SK-N-SH (cell line): ENCODE data around the gene LST1. TPM values are rescaled to one million over a fixed set of nuclear protein-coding genes. Genes with fewer than 3 reads are reported as not detected.
A peak's percentile ranks its signal among the peaks of the same experiment; 100 is the strongest.

Experiments
- CTCF ChIA-PET: fragments of 300-600, 350-600 bp; formaldehyde crosslinking; extraction: SDS; loops from one replicate; lab custom pipeline; 2021; lab: Yijun Ruan, JAX
- POLR2A ChIA-PET: fragments of 350-600 bp; sonication (Branson Sonifier 250); formaldehyde crosslinking; extraction: SDS; loops from one replicate; lab custom pipeline; 2020; ENCODE audit warnings: antibody characterized with exemption, inconsistent platforms; lab: Yijun Ruan, JAX
- DNase-seq: peaks from one replicate; pipeline ENCODE4 v3.0.0; 2012
- H2AFZ ChIP-seq: fragments of 200-600 bp; sonication (generic); 2 replicates; pipeline ENCODE4 v1.8.1; 2016; ENCODE audit warnings: antibody characterized with exemption, mild to moderate bottlenecking, low read depth
- H3F3A ChIP-seq: fragments of 200-600 bp; sonication (generic); replicated peaks from 2 replicates; pipeline ENCODE3; 2016; ENCODE audit warnings: antibody characterized with exemption, mild to moderate bottlenecking; ENCODE audit not compliant: insufficient read depth
- H3K27ac ChIP-seq, 2 experiments: fragments of 200-500 bp in 1 of 2; fragments of 200-600 bp in 1 of 2; sonication (Bioruptor generic) in 1 of 2; sonication (generic), shearing (Covaris generic) in 1 of 2; 2 replicates each; pipeline versions ENCODE4 v1.5.1 to v1.6.1; 2014 to 2016; ENCODE audit warnings: low read depth in 2 of 2, inconsistent platforms in 1 of 2, low read length in 1 of 2, mild to moderate bottlenecking in 1 of 2, mixed read lengths in 1 of 2
- H3K27me3 ChIP-seq: fragments of 200-600 bp; sonication (generic), shearing (Covaris generic); 2 replicates; pipeline ENCODE4 v1.6.1; 2016; ENCODE audit warnings: mixed run types; ENCODE audit not compliant: insufficient read depth
- H3K36me3 ChIP-seq, 2 experiments: fragments of 200-500 bp in 1 of 2; fragments of 200-600 bp in 1 of 2; sonication (Bioruptor generic) in 1 of 2; sonication (generic) in 1 of 2; replicated peaks in 1 of 2; 2 replicates each; pipeline versions ENCODE3 to v1.5.1; 2014 to 2016; ENCODE audit warnings: low read length in 1 of 2, mild to moderate bottlenecking in 1 of 2; ENCODE audit not compliant: insufficient read depth in 2 of 2, control insufficient read depth in 1 of 2
- H3K4me1 ChIP-seq, 2 experiments: fragments of 200-500 bp in 1 of 2; fragments of 200-600 bp in 1 of 2; sonication (Bioruptor generic) in 1 of 2; sonication (generic), shearing (Covaris generic) in 1 of 2; 2 replicates each; pipeline versions ENCODE4 v1.5.1 to v1.6.1; 2014 to 2016; ENCODE audit warnings: low read depth in 1 of 2, low read length in 1 of 2, mixed run types in 1 of 2; ENCODE audit not compliant: insufficient read depth in 2 of 2, control insufficient read depth in 1 of 2
- H3K4me2 ChIP-seq: fragments of 200-600 bp; sonication (generic), shearing (Covaris generic); 2 replicates; pipeline ENCODE4 v1.6.1; 2017; ENCODE audit warnings: mixed run types
- H3K4me3 ChIP-seq, 2 experiments: fragments of 200-500 bp in 1 of 2; fragments of 200-600 bp in 1 of 2; sonication (Bioruptor generic) in 1 of 2; sonication (generic), shearing (Covaris generic) in 1 of 2; 2 replicates each; pipeline versions ENCODE4 v1.5.1 to v1.8.1; 2014 to 2016; ENCODE audit warnings: low read depth in 2 of 2, inconsistent platforms in 1 of 2, low read length in 1 of 2, mild to moderate bottlenecking in 1 of 2, mixed read lengths in 1 of 2, moderate library complexity in 1 of 2
- H3K79me2 ChIP-seq: fragments of 200-600 bp; sonication (generic); 2 replicates; pipeline ENCODE4 v1.8.1; 2017; ENCODE audit warnings: mild to moderate bottlenecking; ENCODE audit not compliant: insufficient read depth
- H3K9ac ChIP-seq: fragments of 200-600 bp; sonication (generic); 2 replicates; pipeline ENCODE4 v1.6.1; 2017; ENCODE audit warnings: mixed run types
- H3K9me2 ChIP-seq: fragments of 200-600 bp; sonication (generic); 2 replicates; pipeline ENCODE4 v1.6.1; 2017; ENCODE audit warnings: mixed run types
- H3K9me3 ChIP-seq: fragments of 200-600 bp; sonication (generic); 2 replicates; pipeline ENCODE4 v1.6.1; 2017; ENCODE audit warnings: mixed run types, mild to moderate bottlenecking, moderate library complexity
- H4K20me1 ChIP-seq: fragments of 200-600 bp; sonication (generic); 2 replicates; pipeline ENCODE4 v1.6.1; 2017; ENCODE audit warnings: mild to moderate bottlenecking, mixed run types; ENCODE audit not compliant: insufficient read depth
- CHD2 ChIP-seq: fragments of 150-350 bp; IDR thresholded peaks from 2 replicates; pipeline ENCODE4 v1.6.1; 2018; ENCODE audit warnings: low read length; ENCODE audit not compliant: partially characterized antibody
- CTCF ChIP-seq: fragments of 200-600 bp; sonication (generic); IDR thresholded peaks from 2 replicates; pipeline ENCODE4 v1.6.1; 2017; ENCODE audit warnings: antibody characterized with exemption, mild to moderate bottlenecking, moderate library complexity
- ELF1 ChIP-seq: IDR thresholded peaks from 2 replicates; pipeline ENCODE4 v1.4.0; 2012
- EP300 ChIP-seq, 2 experiments: IDR thresholded peaks; 2 replicates each; pipeline versions ENCODE4 v1.4.0 to v1.6.1; 2012; ENCODE audit warnings: borderline replicate concordance in 1 of 2, low read depth in 1 of 2, low read length in 1 of 2
- FOXM1 ChIP-seq: IDR thresholded peaks from 2 replicates; pipeline ENCODE4 v1.4.0; 2012; ENCODE audit warnings: low read depth, mild to moderate bottlenecking
- GABPA ChIP-seq: IDR thresholded peaks from 2 replicates; pipeline ENCODE4 v1.4.0; 2012; ENCODE audit warnings: low read depth, mild to moderate bottlenecking
- MAX ChIP-seq: IDR thresholded peaks from 2 replicates; pipeline ENCODE4 v1.4.0; 2012; ENCODE audit warnings: low read depth
- MEF2A ChIP-seq: IDR thresholded peaks from 2 replicates; pipeline ENCODE4 v1.4.0; 2012; ENCODE audit warnings: low read depth, borderline replicate concordance
- MXI1 ChIP-seq: IDR thresholded peaks from 2 replicates; pipeline ENCODE4 v1.6.1; 2012; ENCODE audit warnings: mild to moderate bottlenecking, low read depth, low read length, improper control_type of control experiment
- NRF1 ChIP-seq: IDR thresholded peaks from 2 replicates; pipeline ENCODE4 v1.6.1; 2012; ENCODE audit warnings: low read depth, mild to moderate bottlenecking, low read length
- RCOR1 ChIP-seq: fragments of 150-350 bp; IDR thresholded peaks from 2 replicates; pipeline ENCODE4 v1.6.1; 2017; ENCODE audit warnings: antibody characterized with exemption, low read length
- RXRA ChIP-seq: IDR thresholded peaks from 2 replicates; pipeline ENCODE4 v1.4.0; 2012; ENCODE audit warnings: low read depth, mild to moderate bottlenecking, borderline replicate concordance
- TAF1 ChIP-seq: IDR thresholded peaks from 2 replicates; pipeline ENCODE4 v1.6.1; 2012; ENCODE audit warnings: low read depth, mild to moderate bottlenecking, low read length, moderate library complexity, borderline replicate concordance
- TCF12 ChIP-seq: IDR thresholded peaks from 2 replicates; pipeline ENCODE4 v1.4.0; 2012
- TEAD4 ChIP-seq: IDR thresholded peaks from 2 replicates; pipeline ENCODE4 v1.4.0; 2012; ENCODE audit warnings: mild to moderate bottlenecking, borderline replicate concordance; ENCODE audit not compliant: insufficient read depth
- USF1 ChIP-seq: IDR thresholded peaks from 2 replicates; pipeline ENCODE4 v1.4.0; 2012; ENCODE audit warnings: low read depth, borderline replicate concordance
- USF2 ChIP-seq: fragments of 150-350 bp; IDR thresholded peaks from 2 replicates; pipeline ENCODE4 v1.6.1; 2017; ENCODE audit warnings: antibody characterized with exemption, low read length, low read depth, borderline replicate concordance
- YY1 ChIP-seq: IDR thresholded peaks from 2 replicates; pipeline ENCODE4 v1.4.0; 2012; ENCODE audit warnings: low read depth, mild to moderate bottlenecking
- WGBS: methylation state at CpG from one replicate; pipeline ENCODE4 v1.1.6; 2017; ENCODE audit warnings: low lambda C conversion rate; 5-methylcytosine and 5-hydroxymethylcytosine counted together
- polyA plus RNA-seq, 3 experiments: library from polyadenylated mRNA; depleted of rRNA; stranded (reverse); fragments of >200 nt; gene quantifications; 2 replicates each; pipeline ENCODE4 v1.2.3, GENCODE V29; 2012
- TF ChIP-seq, protein P1 (sequence below): fragments of 150-350 bp; IDR thresholded peaks from 2 replicates; pipeline ENCODE4 v1.6.1; 2016; ENCODE audit warnings: mild to moderate bottlenecking, low read depth, low read length

Gene LST1
- polyA plus RNA-seq, 1 of the 3 experiments (the other 2 are of a cell fraction), result not detected

DNA sequence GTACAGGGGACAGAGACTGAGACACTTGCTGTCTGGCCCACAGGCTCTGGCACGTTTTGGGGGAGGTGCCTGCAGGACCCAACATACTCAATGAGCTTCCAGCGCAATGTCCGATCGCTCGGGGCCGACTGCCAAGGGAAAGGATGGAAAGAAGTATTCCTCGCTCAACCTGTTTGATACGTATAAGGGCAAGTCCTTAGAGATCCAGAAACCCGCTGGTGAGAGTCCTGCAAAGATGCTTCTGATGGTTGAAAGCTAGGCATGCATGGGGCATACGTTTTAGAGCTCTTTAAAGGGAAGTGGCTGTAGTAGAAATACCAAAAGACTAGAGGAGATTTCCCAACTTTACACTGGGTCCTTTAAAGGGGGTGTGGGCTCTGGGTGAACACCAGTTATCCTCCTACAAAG is 36.6 kb downstream of the LST1 start:
- H3F3A ChIP-seq, result peaks cover 16% of the 10 kb centered on the region
- H3K9ac ChIP-seq, result peak overlapping the region; percentile 99; the same call in 1 of the 2 replicates
- CTCF ChIA-PET, result interaction anchor here (0.9 to 2.1 kb wide), 7 partner anchors 14 to 425 kb away, joined by 3 to 11 read pairs (median 3); partner anchors contain the start of gene ATP6V1G2
- peaks cover 28% of the 10 kb centered on the region for H4K20me1 ChIP-seq
- peaks cover 65% of the 10 kb centered on the region for H3K79me2 ChIP-seq
- no peak overlapping the region for H2AFZ ChIP-seq
- no peaks in the 10 kb centered on the region for H3K9me2 ChIP-seq
- no peak for TF ChIP-seq MEF2A
- TF ChIP-seq GABPA, result no peak
- no peak for TF ChIP-seq TAF1
- no peak for TF ChIP-seq EP300 (IDR thresholded peaks at IDR 0.05; ENCODE audit: borderline replicate concordance in 1 of 2, low read depth in 1 of 2, low read length in 1 of 2)
- TF ChIP-seq ELF1, result no peak
- TF ChIP-seq FOXM1, result no peak
- TF ChIP-seq RCOR1, result no peak
- TF ChIP-seq USF1, result no peak
- no peak for TF ChIP-seq NRF1
- TF ChIP-seq TCF12, result no peak
- TF ChIP-seq CTCF, result no peak
- TF ChIP-seq MXI1, result no peak
- no peak for TF ChIP-seq MAX
- TF ChIP-seq RXRA, result no peak
- TF ChIP-seq, protein P1, sequence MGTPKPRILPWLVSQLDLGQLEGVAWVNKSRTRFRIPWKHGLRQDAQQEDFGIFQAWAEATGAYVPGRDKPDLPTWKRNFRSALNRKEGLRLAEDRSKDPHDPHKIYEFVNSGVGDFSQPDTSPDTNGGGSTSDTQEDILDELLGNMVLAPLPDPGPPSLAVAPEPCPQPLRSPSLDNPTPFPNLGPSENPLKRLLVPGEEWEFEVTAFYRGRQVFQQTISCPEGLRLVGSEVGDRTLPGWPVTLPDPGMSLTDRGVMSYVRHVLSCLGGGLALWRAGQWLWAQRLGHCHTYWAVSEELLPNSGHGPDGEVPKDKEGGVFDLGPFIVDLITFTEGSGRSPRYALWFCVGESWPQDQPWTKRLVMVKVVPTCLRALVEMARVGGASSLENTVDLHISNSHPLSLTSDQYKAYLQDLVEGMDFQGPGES, result no peak
- H3K27ac ChIP-seq, result no peak overlapping the region
- POLR2A ChIA-PET, result interaction anchor here (0.8 to 4.0 kb wide), 5 partner anchors 11 to 205 kb away, joined by 3 to 18 read pairs (median 6); partner anchors contain the start of genes BAG6, DDX39B and HSPA1B
- H3K27me3 ChIP-seq, result no peaks in the 10 kb centered on the region
- H3K4me1 ChIP-seq, result peaks cover 10 to 11% of the 10 kb centered on the region in 2 experiments
- no peaks in the 10 kb centered on the region for H3K9me3 ChIP-seq
- DNase-seq, result peak; percentile 10
- WGBS, result 92% methylated on average over 10 of the region's 10 CpGs
- peak overlapping the region; percentile 97 for H3K4me2 ChIP-seq
- H3K4me3 ChIP-seq, result peak overlapping the region; percentile 87 to 98; a peak in 3 of 4 replicates
- peaks cover 52 to 62% of the 10 kb centered on the region in 2 experiments for H3K36me3 ChIP-seq

- no peak overlapping the region for H3K9ac ChIP-seq
- DNase-seq, result peak; percentile 6
- no peak overlapping the region for H3K4me2 ChIP-seq
- ChIA-PET CTCF (no interaction called here), POLR2A (no interaction called here)
- no peaks in the 10 kb centered on the region for H3K9me3 ChIP-seq
- H3K27me3 ChIP-seq, result no peaks in the 10 kb centered on the region
- no peak overlapping the region for H3K27ac ChIP-seq
- H3K4me3 ChIP-seq, result no peak overlapping the region
- WGBS, result 96% methylated on average over 10 of the region's 10 CpGs
- H4K20me1 ChIP-seq, result peaks cover 28% of the 10 kb centered on the region
- H3K79me2 ChIP-seq, result peaks cover 68% of the 10 kb centered on the region
- peaks cover 10% of the 10 kb centered on the region for H3F3A ChIP-seq
- no peak overlapping the region for H2AFZ ChIP-seq
- H3K4me1 ChIP-seq, result peaks cover 10 to 11% of the 10 kb centered on the region in 2 experiments
- peaks cover 65 to 75% of the 10 kb centered on the region in 2 experiments for H3K36me3 ChIP-seq
- H3K9me2 ChIP-seq, result no peaks in the 10 kb centered on the region
- TF ChIP-seq TEAD4, result no peak
- no peak for TF ChIP-seq USF2
- TF ChIP-seq CTCF, result no peak
- TF ChIP-seq TAF1, result no peak
- no peak for TF ChIP-seq YY1
- TF ChIP-seq ELF1, result no peak
- no peak for TF ChIP-seq EP300 (IDR thresholded peaks at IDR 0.05; ENCODE audit: borderline replicate concordance in 1 of 2, low read depth in 1 of 2, low read length in 1 of 2)
- no peak for TF ChIP-seq CHD2
- TF ChIP-seq RXRA, result no peak
- no peak for TF ChIP-seq MEF2A
- TF ChIP-seq TCF12, result no peak
- no peak for TF ChIP-seq RCOR1
- no peak for TF ChIP-seq MAX
Observed at GRCh38 chr6:31624070-31624469, 38.0 kb downstream of the LST1 start.
